G401 (cell line): ENCODE results near the gene ANO10. TPM values are rescaled to one million over a fixed set of nuclear protein-coding genes. Genes with fewer than 3 reads are reported as not detected.
A peak's percentile ranks its signal among the peaks of the same experiment; 100 is the strongest.
"Not testable (repeated sequence)": the region's sequence is repeated elsewhere in the genome, so short reads cannot be mapped to it uniquely, and the experiment has no call there.

Source experiments
- DNase-seq: peaks from one replicate; pipeline ENCODE4 v3.0.0-alpha.2; 2015; ENCODE audit warnings: low spot score
- in situ Hi-C: cut with HindIII; loops from 2 replicates; pipeline ENCODE4 v1.10.0; 2016; ENCODE audit warnings: low sequenced_read_pairs, mixed read lengths
- total RNA-seq: library from RNA; depleted of rRNA; stranded (reverse); fragments of >200 nt; shearing (Covaris generic); gene quantifications from 2 replicates; pipeline ENCODE4 v1.2.3, GENCODE V29; 2014; rRNA removed

ANO10 gene
- total RNA-seq, result 24.1 and 24.5 TPM in 2 replicates

DNA sequence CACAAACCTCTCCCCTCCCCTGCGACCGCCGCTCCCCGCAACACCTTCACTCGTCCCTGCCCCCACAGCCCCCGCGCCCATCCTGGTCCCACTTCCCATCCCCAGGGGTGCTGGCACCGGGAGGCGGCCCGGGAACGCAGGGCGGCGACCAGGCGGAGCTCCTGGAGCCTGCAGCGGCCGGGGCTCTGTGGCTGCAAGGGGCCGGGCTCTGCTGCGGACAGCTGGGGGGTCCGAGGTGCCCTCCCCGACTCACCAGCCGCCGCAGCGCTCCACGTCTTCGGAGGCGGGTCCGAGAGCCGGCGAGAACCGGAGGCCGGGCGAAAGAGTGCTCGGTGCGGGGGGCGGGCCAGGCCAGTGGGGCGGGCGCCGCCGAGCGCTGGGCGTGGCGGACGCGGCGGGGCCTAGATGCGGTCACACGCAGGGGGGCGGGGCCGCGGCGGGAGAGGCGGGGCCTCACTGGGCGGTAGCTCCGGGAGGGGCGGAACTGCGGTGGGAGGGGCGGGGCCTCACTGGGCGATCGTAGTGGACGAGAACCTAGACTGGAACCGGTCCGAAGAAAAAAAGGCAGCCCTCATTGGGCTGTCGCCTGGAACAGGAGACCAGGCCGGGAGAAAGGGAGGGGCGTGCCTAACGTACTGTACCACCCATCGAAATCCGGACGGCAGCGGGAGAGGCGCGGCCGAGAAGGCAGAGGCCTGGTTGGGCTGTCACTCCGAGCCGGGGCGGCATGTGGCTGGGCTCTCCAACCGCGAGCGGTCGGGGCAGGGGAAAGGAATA, at the start of gene ANO10:
Gene ANO10 (minus strand): TSS at position 356 of the 777 bp plus-strand sequence. CDS start 16,159 bp downstream, outside the sequence.
- in situ Hi-C loops, result no loop called here
- DNase-seq, result peak; percentile 99

- no peak for DNase-seq
- in situ Hi-C loops, result no loop called here
Observed at GRCh38 chr3:43670635-43671522, 49.1 kb upstream of the ANO10 start.

DNA sequence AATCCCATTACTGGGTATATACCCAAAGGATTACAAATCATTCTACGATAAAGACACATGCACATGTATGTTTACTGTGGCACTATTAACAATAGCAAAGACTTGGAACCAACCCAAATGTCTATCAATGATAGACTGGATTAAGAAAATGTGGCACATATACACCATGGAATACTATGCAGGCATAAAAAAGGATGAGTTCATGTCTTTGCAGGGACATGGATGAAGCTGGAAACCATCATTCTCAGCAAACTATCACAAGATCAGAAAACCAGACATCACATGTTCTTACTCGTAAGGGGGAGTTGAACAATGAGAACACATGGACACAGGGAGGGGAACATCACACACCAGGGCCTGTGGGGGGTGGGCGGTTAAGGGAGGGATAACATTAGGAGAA, 43.2 kb upstream of the ANO10 start:
- DNase-seq, in situ Hi-C loops: not testable (repeated sequence)

GRCh38 chr3:43661376-43661775, 39.6 kb upstream of the ANO10 start:
- DNase-seq, in situ Hi-C loops: not testable (repeated sequence)

- in situ Hi-C loops, result no loop called here
Observed at GRCh38 chr3:43659250-43659880, 37.6 kb upstream of the ANO10 start.

DNA sequence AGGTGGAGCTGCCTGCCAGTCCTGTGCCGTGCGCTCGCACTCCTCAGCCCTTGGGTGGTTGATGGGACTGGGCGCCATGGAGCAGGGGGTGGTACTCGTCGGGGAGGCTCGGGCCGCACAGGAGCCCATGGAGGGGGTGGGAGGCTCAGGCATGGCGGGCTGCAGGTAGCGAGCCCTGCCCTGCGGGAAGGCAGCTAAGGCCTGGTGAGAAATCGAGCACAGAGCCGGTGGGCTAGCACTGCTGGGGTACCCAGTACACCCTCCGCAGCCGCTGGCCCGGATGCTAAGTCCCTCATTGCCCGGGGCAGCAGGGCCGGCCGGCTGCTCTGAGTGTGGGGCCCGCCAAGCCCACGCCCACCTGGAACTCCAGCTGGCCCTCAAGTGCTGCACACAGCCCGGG, 34.6 kb upstream of the ANO10 start:
- in situ Hi-C loops, DNase-seq: not testable (repeated sequence)

More at GRCh38 chr3:43659250-43659880, 37.6 kb upstream of the ANO10 start:
- DNase-seq, result no peak

DNA sequence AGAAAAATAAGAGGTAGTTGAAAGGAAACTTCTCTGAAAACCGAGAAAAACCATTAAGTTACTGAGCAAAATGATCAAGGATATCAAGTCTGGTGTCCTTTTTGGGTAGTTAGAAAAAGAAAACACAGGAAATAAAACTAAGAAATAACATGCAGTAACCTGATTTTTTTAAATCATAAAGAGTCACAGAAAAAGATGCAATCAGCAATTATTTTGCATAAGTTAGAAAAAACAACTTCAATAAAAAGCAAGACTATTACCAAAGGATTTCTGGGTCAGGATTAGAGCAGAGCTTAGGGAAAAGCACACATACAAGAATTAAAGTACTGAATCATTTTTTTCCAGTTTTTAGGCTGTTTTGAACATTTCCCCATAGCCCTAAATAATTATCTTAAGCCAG, 28.5 kb upstream of the ANO10 start:
- in situ Hi-C loops, result no loop called here
- DNase-seq, result no peak

GRCh38 chr3:43649365-43649968, 27.7 kb upstream of the ANO10 start:
- in situ Hi-C loops, result no loop called here
- DNase-seq, result no peak

GRCh38 chr3:43648957-43649356, 27.1 kb upstream of the ANO10 start:
- no peak for DNase-seq
- in situ Hi-C loops, result no loop called here

GRCh38 chr3:43647331-43648166, 25.7 kb upstream of the ANO10 start:
- in situ Hi-C loops, result no loop called here

GRCh38 chr3:43644443-43644842, 22.6 kb upstream of the ANO10 start:
- in situ Hi-C loops, result no loop called here
- no peak for DNase-seq

More at GRCh38 chr3:43647331-43648166, 25.7 kb upstream of the ANO10 start:
- DNase-seq, result no peak

DNA sequence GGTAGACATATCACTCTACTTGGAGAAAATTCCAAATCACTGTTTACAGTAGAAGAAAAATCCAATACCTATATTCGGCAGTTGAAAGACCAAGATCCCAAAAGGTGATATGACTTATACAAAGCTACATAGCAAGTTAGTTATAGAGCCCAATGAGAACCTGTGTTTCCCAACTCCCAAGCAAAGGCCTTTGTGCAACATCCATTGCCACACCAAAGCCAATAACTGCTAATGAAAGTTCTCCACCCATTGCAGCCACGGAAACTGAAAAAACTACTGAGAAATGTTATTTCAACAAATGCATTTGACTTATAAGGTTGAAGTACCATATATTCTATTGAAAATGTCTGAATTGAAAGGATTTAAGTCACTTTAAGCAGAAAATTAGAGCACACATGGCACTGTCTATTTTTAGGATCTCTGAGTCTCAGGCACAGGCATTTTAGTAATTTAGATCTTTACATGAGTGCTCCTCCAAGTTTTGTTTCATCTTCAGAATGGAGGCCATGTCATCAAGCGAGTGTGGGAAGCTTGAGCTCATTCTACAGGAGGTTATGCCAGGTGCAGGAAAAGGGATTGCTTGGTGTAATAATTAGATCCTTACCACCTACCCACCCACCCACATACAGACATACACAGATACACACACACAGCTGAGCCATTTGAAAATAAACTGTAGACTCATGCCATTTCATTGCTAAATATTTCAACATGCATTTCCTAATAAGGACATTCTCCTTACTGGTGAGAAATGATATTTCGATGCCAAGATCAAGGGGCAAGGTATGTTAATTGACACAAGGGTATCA, 19.7 kb upstream of the ANO10 start:
- in situ Hi-C loops, result no loop called here
- DNase-seq, result no peak

GRCh38 chr3:43640681-43641080, 18.9 kb upstream of the ANO10 start:
- in situ Hi-C loops, result no loop called here
- DNase-seq, result no peak

GRCh38 chr3:43638594-43639447, 17.0 kb upstream of the ANO10 start:
- in situ Hi-C loops, result no loop called here
- no peak for DNase-seq

DNA sequence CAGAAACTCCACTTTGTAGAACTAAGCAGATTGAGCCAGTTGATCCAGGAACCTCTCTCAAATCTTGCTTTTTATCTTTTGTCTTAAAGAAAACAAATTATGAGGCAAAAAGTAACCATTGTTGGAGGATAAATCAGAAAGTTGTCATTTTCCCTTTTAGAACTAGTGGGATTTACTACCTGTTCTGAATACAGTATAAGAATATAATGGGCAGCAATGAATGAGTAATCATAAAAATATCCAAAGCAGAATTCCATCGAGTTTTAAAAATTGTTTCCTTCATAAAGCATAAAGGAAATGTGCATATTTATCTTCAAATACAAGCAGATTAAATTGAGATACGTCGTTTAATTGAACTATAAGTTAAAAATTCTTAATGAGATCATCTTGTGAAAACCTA, 15.9 kb upstream of the ANO10 start:
- in situ Hi-C loops, result no loop called here
- no peak for DNase-seq

- in situ Hi-C loops, result no loop called here
- no peak for DNase-seq
Observed at GRCh38 chr3:43632986-43633385, 11.2 kb upstream of the ANO10 start.

DNA sequence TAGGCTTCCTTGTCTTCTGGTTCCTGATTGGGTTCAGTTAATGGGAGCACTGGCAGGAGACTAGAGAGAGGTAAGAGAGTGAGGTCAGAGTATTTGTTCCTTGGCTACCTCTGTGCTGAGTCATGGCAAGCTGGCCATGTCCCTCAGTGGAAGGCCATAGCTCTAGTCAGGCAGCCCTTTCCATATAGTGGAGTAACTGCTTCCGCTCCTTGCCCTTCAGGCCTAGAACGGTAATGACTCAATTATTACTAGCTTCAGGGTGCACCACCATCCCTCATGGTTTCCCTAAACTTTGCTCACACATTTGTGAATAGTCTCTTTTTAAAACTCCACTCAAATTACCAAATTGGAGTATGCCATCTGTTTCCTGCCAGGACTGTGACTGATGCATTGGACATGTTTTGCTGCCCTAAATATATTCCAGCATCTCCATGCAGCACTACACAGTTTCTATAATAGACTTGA, 10.5 kb upstream of the ANO10 start:
- in situ Hi-C loops, result no loop called here

More for the DNA sequence above, 10.5 kb upstream of the ANO10 start:
- no peak for DNase-seq
